Stimulated activated CD8-positive, alpha-beta memory T cell treated with anti-CD3 and anti-CD28 coated beads, Interleukin-7, amount 100 ng/mL, for 4 hours (primary cell): ENCODE measurements around the gene PPP1R1C.
"Not testable (repeated sequence)": the region's sequence is repeated elsewhere in the genome, so short reads cannot be mapped to it uniquely, and the experiment has no call there.

ENCODE experiments used
- DNase-seq, 2 donors: peaks; one replicate each; pipeline ENCODE4 v3.0.0-alpha.2; 2020; ENCODE audit warnings: low read depth in 2 of 2

PPP1R1C gene, protein sequence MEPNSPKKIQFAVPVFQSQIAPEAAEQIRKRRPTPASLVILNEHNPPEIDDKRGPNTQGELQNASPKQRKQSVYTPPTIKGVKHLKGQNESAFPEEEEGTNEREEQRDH

GRCh38 chr2:181985632-181986205 lies at the start of gene PPP1R1C:
PPP1R1C (plus strand) TSS chr2:181985853; CDS start chr2:181986111, 258 bp downstream.
- no peak for DNase-seq

DNA sequence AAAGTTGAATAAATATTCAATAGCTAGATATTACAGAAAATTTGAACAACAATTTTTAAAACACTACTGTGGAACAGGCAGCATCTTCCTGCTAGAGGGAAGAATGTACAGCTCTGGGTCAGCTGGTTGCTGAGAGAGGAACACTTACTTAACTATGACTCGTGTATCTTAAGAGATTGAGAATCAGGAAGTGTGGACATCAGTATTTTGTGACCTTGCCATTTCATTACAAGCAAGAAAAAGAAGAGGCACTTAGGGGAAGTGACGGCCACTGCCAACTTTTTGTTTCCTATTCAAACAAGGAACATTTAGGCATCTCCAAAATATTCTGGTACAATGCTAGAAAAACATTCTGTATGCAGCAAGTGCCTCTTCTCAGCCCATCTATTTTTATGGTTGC lies 48.2 kb upstream of the PPP1R1C start:
- DNase-seq: no peak

DNA sequence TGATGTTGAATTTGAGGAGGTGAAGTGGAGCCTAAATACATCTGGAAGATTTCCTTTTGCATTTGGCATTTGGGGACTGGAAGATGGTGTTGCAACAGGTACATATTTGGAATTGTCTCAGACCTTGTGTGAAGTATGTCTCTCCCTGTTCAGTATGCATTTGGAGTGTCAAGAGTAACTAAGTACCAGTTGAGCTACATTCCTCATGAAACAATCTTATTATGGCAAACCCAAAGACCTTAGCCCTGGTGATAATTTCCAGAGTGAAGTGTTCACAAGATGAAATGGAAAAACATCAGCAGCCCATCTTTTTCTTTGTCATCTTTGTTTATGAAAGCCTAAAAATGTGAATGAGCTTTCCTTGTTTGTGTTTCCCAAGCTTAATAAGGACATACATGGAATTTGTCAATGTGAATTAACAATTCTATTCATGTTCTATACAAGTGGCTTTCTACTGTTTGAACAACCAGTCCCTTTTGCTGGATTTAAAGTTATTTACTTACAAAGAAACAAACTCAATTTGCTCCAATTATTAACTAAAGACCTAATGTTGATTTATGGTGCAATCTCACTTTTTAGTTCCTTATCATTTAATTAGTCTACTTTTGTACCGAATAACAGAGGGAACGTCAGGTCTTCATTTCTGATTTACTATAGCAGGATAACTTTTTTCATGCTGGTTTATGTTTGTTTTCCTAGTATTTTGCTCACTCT lies 42.1 kb upstream of the PPP1R1C start:
- DNase-seq: no peak

DNA sequence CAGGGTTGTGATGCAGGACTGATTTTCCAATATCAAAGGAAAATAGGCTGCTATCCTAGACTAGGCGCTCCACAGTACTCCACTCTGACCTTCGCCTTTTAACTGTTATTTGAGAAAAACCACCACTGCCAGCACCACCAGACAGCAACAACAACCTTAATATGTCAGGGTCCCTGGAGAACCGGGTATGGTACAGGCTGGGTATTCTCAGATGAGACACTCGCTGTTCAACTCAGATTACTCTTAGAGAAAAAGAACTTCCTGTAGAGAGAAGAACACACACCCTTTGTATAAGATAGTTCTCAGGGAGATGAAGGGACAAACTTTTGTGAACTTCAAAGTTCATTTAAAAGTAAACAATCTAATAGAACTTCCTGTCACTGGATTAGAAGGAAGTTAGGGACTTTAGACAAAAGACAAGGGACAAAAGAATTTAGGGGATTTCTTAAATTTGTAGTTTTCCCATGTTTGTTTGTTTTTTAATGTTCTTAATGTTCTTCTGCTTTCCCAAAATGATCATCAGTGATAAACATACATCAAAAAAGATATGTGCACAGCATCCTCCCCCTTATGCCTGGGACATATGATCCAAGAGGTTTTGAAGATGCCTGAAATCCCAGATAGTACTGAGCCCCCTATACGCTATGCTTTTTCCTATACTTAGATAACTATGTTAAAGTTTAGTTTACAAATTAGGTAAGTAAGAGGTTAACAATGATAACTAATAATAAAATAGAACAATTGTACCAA lies 41.3 kb upstream of the PPP1R1C start:
- DNase-seq: no peak

DNA sequence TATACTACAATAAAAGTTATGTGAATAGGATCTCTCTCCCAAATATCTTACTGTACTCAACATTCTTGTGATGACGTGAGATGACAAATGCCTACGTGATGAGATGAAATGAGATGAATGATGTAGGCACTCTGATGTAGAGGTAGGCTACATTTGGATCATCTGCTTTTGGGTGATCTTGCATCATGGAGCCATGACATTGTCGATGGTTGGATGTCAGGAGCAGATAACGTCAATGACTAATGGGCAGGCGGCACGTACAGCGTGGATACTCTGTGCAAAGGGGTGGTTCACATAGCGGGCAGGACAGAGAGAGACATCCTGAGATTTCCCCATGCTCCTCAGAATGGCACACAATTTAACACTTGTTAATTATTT lies 40.8 kb upstream of the PPP1R1C start:
- DNase-seq: no peak

DNA sequence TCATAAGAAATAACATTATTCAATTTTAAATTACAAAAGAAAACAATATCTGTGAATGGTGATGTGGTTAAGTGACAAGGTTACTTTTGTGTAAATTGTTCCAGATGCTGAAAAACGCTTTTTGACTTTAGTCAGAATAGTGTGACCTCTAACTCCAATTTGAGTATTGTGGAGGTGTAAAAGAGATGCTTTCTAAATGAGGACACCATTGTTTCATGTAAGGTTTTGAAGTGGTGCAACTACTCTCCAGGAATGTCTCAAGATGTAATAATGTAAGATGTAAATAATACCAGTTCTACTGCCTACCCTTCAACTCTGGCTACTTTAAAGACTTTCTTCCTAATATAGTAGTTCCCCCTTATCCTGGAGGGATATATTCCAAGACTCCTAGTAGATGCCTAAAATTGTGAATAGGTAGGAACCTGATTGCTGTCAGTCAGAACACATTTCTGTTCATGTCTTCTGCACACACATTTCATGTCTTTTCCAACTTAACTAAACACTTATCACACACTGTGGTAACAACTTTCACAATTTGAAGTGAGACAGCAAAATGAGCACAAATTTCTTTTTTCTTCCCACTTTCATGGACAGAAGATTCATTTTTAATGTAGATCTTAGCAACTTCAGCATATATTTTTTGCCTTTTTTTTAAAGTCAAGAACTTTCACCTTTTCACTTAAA lies 39.1 kb upstream of the PPP1R1C start:
- no peak for DNase-seq

DNA sequence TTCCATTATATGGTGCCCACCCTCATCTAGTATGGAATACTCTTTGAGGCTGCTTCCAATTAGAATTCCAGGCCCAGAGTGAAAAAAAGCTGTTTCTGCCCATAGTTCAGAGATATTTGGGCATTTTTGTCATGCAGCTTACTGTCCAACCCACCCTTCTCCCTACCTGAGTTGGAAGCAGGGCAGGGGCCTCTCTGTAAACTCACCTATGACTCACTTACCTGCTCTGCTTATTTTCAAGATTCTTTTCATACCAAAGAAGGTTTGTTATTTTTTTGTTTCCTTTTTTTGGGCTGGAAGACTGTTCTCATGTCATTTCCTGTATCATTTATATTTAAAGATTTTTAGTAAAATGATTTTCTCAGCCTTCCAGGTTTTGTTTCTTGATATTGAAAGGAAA lies 38.4 kb upstream of the PPP1R1C start:
- DNase-seq: no peak

DNA sequence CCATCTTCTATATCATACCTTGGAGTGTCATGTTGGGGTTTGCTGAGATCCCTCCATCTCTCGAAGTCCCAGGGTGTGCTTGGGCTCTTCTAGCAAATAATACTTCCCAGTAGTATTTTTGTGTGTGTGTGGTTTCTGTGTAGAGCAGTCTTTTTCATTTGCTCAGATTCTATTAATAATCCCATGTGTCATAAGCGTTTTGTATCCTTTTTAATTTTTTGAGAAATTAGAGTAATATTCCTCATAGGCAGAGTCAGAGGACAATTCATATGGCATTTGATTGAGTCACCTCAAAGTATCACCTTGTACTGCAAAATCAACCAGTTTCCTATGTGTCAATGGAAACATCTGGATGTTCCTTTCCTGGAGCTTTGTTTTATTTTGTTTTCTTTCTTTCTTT lies 37.4 kb upstream of the PPP1R1C start:
- no peak for DNase-seq

DNA sequence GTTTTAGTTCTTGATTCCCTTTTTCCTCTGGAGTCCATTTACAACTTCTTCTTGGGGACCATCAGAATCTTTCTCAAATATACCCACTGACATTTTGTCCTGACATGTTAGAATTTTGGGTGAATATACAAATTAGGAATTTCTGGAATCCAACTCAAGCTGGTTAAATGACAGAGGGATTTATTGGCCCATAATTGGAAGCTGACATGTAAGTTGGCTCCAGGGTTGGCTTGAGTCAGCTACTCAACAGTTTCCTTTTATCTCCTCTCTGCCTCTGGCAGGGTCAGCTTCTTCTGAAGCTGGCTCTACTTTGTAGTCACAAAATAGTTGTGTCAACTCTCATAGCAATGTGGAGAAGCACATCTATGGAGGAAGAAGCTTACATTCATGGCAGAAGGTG lies 36.6 kb upstream of the PPP1R1C start:
- no peak for DNase-seq

DNA sequence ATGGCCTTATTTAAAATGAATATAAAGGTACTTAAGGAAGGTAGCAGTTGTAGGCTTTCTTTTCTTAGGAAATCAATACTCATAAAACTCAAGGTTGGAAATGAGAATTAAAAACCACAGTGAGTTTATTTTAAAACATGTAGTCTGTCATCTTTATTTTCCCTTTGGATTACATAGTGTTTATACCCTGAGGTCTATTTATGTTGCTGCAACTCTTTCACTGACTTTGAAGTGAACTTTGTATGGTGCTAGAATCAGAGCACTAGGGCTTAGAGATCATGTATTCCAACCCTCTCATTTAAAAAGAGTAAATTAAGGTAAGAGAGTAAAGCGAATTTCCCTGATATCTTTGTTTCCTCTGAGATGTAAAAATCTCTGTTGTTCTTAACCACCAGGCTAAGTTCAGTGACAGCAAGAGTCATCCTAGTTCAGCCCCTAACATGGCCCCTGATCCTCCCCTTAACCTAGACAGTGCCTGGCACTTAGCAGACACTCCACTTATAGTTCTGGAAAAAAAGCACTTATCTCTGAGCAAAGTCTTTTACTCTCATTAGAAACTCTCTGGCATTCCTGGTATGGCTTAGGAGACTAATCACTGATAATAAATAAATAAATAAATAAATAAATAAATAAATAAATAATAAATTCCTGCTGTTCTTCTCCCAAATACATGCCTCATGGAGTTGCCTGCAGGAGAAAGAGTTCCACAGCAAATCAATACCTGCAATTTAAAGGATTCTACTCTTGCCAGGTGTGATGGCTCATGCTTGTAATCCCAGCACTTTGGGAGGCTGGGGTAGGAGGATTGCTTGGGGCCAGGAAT lies 33.0 kb upstream of the PPP1R1C start:
- DNase-seq: no peak

DNA sequence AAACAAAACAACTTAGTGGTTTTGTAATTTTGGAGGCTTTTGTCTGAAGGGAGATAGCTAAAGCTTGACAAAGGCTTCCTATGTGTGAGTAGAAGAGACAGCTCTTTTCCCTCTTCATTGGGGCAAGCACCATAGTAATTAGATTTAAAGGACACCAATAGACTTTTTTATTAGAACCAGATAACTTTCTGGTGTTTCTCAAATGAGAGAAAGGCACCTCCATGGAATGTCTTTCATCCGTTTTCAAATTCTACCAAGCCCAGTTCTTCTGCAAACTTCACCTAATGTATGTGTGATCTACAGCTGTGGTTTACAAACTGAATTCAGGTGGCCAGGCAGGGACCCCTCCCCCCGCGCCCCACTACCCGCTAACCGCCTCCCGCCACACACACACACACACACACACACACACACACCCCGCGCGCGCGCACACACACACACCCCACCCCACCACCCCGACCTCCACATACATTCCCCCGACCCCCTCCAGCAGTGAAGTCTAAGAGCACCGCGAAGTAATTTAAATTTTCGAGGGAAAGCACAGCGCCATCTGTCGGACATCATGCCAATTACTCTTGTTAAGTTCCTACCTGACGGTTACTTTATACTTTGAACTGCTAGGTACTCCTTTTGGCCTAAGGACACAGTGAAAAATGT lies 31.6 kb upstream of the PPP1R1C start:
- DNase-seq: peak; percentile 24 to 26

- DNase-seq: no peak
Observed at GRCh38 chr2:181954538-181954883, 31.1 kb upstream of the PPP1R1C start.

DNA sequence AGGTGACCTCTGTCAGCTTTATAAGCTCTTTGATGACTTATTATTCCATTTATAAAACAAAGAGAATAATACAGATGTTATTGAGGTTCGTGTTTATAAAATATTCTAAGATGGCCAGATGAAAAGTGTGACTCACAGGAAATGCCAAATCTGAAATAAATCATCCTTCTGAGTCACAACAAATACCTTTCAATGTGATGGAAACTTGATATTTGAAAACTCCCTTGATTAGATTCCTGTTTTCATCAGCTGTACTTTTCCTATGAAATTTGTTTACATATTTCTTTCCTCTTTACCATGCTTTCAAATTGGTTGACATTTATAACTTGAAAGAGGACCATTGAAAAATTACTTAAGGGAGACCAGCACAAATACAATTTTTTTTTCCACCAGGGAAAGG lies 30.6 kb upstream of the PPP1R1C start:
- no peak for DNase-seq

DNA sequence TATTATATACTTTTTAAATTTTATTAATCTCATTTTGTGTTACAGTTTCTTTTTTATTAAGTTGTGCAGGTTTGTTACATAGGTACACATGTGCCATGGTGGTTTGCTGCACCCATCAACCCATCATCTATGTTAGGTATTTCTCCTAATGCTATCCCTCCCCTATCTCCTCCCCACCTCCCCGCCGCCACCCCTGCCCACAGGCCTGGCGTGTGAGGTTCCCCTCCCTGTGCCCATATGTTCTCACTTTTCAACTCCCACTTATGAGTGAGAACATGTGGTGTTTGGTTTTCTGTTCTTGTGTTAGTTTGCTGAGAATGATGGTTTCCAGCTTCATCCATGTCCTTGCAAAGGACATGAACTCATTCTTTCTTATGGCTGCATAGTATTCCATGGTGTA lies 29.8 kb upstream of the PPP1R1C start:
- not testable (repeated sequence) for DNase-seq

GRCh38 chr2:181957668-181958067 lies 28.0 kb upstream of the PPP1R1C start:
- no peak for DNase-seq

GRCh38 chr2:181958726-181959125 lies 26.9 kb upstream of the PPP1R1C start:
- DNase-seq: no peak

DNA sequence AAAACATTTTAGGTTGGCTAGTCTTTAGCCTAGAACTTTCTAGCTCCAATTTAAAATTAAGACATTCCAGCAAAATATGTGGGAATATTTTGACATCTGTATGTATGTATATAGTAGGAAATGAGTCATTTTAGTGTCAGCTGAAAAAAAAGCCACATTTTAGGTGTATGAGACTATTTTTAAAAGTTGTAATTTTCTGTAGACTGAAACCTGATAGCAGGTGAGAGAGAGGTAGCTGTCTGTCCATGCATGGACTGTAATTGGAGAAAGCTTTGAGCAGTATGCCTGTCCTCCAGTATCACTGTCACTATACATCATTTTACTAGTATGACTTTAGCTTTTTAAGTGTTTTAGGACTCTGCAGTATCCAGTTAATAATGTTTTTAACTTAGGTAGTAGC lies 26.1 kb upstream of the PPP1R1C start:
- no peak for DNase-seq

DNA sequence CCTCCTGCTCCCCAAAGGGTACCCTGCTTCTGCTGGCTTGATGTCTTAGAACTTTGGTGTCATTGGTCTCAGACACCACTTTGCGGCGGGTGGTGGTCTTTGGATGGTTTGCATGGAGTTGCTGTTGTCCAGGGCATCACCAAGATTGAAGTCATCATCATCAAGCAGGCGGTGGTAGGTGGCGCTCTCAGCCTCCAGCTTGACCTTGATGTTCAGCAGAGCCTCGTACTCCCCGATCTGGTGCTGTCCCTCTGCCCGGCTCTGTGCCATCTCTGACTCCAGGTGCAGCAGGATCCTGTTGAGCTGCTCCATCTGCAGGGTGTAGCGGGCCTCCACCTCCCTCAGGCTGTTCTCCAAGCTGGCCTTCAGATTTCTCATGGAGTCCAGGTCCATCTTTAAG lies 24.5 kb upstream of the PPP1R1C start:
- not testable (repeated sequence) for DNase-seq

DNA sequence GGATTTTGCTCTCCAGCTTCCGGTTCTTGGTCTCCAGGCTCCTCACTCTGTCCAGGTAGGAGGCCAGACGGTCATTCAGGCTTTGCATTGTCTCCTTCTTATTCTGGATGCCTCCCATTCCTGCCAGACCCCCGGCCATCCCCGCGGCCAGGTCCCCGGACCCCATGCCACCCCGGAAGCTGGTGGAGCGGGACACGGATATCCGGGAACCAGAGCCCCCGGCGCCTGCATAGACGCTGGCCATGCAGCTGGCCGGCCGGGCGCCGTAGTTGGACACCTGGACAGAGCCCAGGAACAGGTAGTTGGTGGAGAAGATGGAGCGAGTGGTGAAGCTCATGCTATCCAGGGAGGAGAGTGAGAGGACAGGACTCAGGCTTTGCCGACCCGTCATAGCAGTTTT lies 23.5 kb upstream of the PPP1R1C start:
- DNase-seq: no peak

GRCh38 chr2:181970160-181970794 lies 15.4 kb upstream of the PPP1R1C start:
- DNase-seq: no peak

GRCh38 chr2:181971032-181971431 lies 14.6 kb upstream of the PPP1R1C start:
- DNase-seq: no peak
